ENCODE measurements around the gene CMTM5. TPM values are rescaled to one million over a fixed set of nuclear protein-coding genes. Genes with fewer than 3 reads are reported as not detected.

CMTM5 gene
- total RNA-seq, 2 experiments from 2014 or later = not detected

- no peaks in the 10 kb centered on the region for H3K9me3 Mint-ChIP-seq (ENCODE audit: low read depth)
- CTCF ChIA-PET = interaction anchor here (1.3 kb wide), 1 partner anchor 10 kb away, joined by 3 read pairs; no protein-coding TSS in a partner anchor
- H3K27me3 Mint-ChIP-seq = peaks cover 7% of the 10 kb centered on the region
- H3K36me3 Mint-ChIP-seq = no peaks in the 10 kb centered on the region
- DNase-seq = no peak
- no peak overlapping the region for H3K27ac Mint-ChIP-seq
- H3K4me3 Mint-ChIP-seq = no peak overlapping the region
- H3K4me1 Mint-ChIP-seq = peaks cover 10% of the 10 kb centered on the region
- ATAC-seq = no peak
These were observed 328 bp downstream of the CMTM5 start for GRCh38 chr14:23377198-23377550.

GRCh38 chr14:23377573-23378563, 1.0 kb downstream of the CMTM5 start:
- Mint-ChIP-seq H3K27ac (no peak overlapping the region), H3K27me3 (peaks cover 7% of the 10 kb centered on the region), H3K4me3 (no peak overlapping the region), H3K4me1 (peaks cover 8% of the 10 kb centered on the region), H3K36me3 (no peaks in the 10 kb centered on the region), H3K9me3 (ENCODE audit: low read depth) (no peaks in the 10 kb centered on the region)
- CTCF ChIA-PET = interaction anchor here (1.3 to 2.8 kb wide), 2 partner anchors 10 to 256 kb away, joined by 3 to 21 read pairs; no protein-coding TSS in a partner anchor
- ATAC-seq (no peak), DNase-seq (no peak)

GRCh38 chr14:23378612-23379220, 1.9 kb downstream of the CMTM5 start:
- Mint-ChIP-seq H3K27me3 (peaks cover 7% of the 10 kb centered on the region), H3K4me1 (peaks cover 8% of the 10 kb centered on the region), H3K4me3 (no peak overlapping the region), H3K9me3 (ENCODE audit: low read depth) (no peaks in the 10 kb centered on the region), H3K27ac (no peak overlapping the region), H3K36me3 (no peaks in the 10 kb centered on the region)
- ATAC-seq = no peak
- DNase-seq = no peak
- CTCF ChIA-PET = interaction anchor here (1.0 to 3.9 kb wide), 10 partner anchors 10 to 308 kb away, joined by 3 to 37 read pairs (median 8); partner anchors contain the start of gene PABPN1

- Mint-ChIP-seq H3K4me1 (peaks cover 8% of the 10 kb centered on the region), H3K4me3 (no peak overlapping the region), H3K36me3 (no peaks in the 10 kb centered on the region), H3K27ac (no peak overlapping the region), H3K9me3 (ENCODE audit: low read depth) (no peaks in the 10 kb centered on the region), H3K27me3 (peaks cover 7% of the 10 kb centered on the region)
- DNase-seq (peak; percentile 71), ATAC-seq (peak; percentile 86)
- CTCF ChIA-PET = interaction anchor here (0.6 to 3.9 kb wide), 43 partner anchors 9 to 808 kb away, joined by 3 to 37 read pairs (median 4); partner anchors contain the start of genes CEBPE, HOMEZ, PABPN1 and PPP1R3E
These were observed 2.7 kb downstream of the CMTM5 start for GRCh38 chr14:23379366-23380196.

- DNase-seq (no peak), ATAC-seq (no peak)
- Mint-ChIP-seq H3K27ac (no peak overlapping the region), H3K36me3 (no peaks in the 10 kb centered on the region), H3K9me3 (ENCODE audit: low read depth) (no peaks in the 10 kb centered on the region), H3K4me3 (no peak overlapping the region), H3K4me1 (peaks cover 8% of the 10 kb centered on the region), H3K27me3 (peaks cover 7% of the 10 kb centered on the region)
- CTCF ChIA-PET = interaction anchor here (0.6 to 3.9 kb wide), 42 partner anchors 8 to 809 kb away, joined by 3 to 37 read pairs (median 4); partner anchors contain the start of genes CEBPE, HOMEZ, PABPN1 and PPP1R3E
These were observed 3.5 kb downstream of the CMTM5 start for GRCh38 chr14:23380197-23380914.

GRCh38 chr14:23380976-23381375, 4.1 kb downstream of the CMTM5 start:
- peaks cover 8% of the 10 kb centered on the region for H3K4me1 Mint-ChIP-seq
- H3K27me3 Mint-ChIP-seq = peaks cover 7% of the 10 kb centered on the region
- CTCF ChIA-PET = interaction anchor here (1.0 to 3.9 kb wide), 21 partner anchors 7 to 312 kb away, joined by 3 to 37 read pairs (median 5); partner anchors contain the start of genes PABPN1 and SLC22A17
- ATAC-seq = no peak
- DNase-seq = no peak
- H3K27ac Mint-ChIP-seq = no peak overlapping the region
- H3K9me3 Mint-ChIP-seq (ENCODE audit: low read depth) = no peaks in the 10 kb centered on the region
- no peaks in the 10 kb centered on the region for H3K36me3 Mint-ChIP-seq
- no peak overlapping the region for H3K4me3 Mint-ChIP-seq

- no peak for DNase-seq
- Mint-ChIP-seq H3K9me3 (ENCODE audit: low read depth) (no peaks in the 10 kb centered on the region), H3K36me3 (no peaks in the 10 kb centered on the region), H3K27ac (no peak overlapping the region), H3K4me3 (no peak overlapping the region), H3K4me1 (peaks cover 8% of the 10 kb centered on the region), H3K27me3 (peaks cover 7% of the 10 kb centered on the region)
- no peak for ATAC-seq
- CTCF ChIA-PET = interaction anchor here (1.2 to 3.9 kb wide), 5 partner anchors 12 to 261 kb away, joined by 3 to 24 read pairs (median 3); no protein-coding TSS in a partner anchor
These were observed 5.0 kb downstream of the CMTM5 start for GRCh38 chr14:23381871-23382270.

GRCh38 chr14:23382276-23382675, 5.4 kb downstream of the CMTM5 start:
- Mint-ChIP-seq H3K9me3 (ENCODE audit: low read depth) (no peaks in the 10 kb centered on the region), H3K36me3 (no peaks in the 10 kb centered on the region), H3K27ac (no peak overlapping the region), H3K4me3 (no peak overlapping the region), H3K27me3 (peaks cover 7% of the 10 kb centered on the region), H3K4me1 (peaks cover 8% of the 10 kb centered on the region)
- no peak for ATAC-seq
- CTCF ChIA-PET = interaction anchor here (1.2 to 3.9 kb wide), 5 partner anchors 11 to 261 kb away, joined by 3 to 24 read pairs (median 3); no protein-coding TSS in a partner anchor
- DNase-seq = no peak

GRCh38 chr14:23382731-23383440, 6.0 kb downstream of the CMTM5 start:
- CTCF ChIA-PET = interaction anchor here (1.3 kb wide), 2 partner anchors 56 to 76 kb away, joined by 3 to 4 read pairs; no protein-coding TSS in a partner anchor
- no peak overlapping the region for H3K27ac Mint-ChIP-seq
- no peaks in the 10 kb centered on the region for H3K36me3 Mint-ChIP-seq
- no peak for DNase-seq
- no peak for ATAC-seq
- no peaks in the 10 kb centered on the region for H3K9me3 Mint-ChIP-seq (ENCODE audit: low read depth)
- H3K4me3 Mint-ChIP-seq = no peak overlapping the region
- peaks cover 5% of the 10 kb centered on the region for H3K4me1 Mint-ChIP-seq
- H3K27me3 Mint-ChIP-seq = peaks cover 7% of the 10 kb centered on the region

- CTCF ChIA-PET = interaction anchor here (0.6 kb wide), 1 partner anchor 58 kb away, joined by 3 read pairs; no protein-coding TSS in a partner anchor
- ATAC-seq = no peak
- H3K27me3 Mint-ChIP-seq = peaks cover 7% of the 10 kb centered on the region
These were observed 7.7 kb downstream of the CMTM5 start for GRCh38 chr14:23384364-23385080.

GRCh38 chr14:23385244-23385641, 8.4 kb downstream of the CMTM5 start:
- no peaks in the 10 kb centered on the region for H3K9me3 Mint-ChIP-seq (ENCODE audit: low read depth)
- peaks cover 7% of the 10 kb centered on the region for H3K27me3 Mint-ChIP-seq
- H3K4me3 Mint-ChIP-seq = no peak overlapping the region
- H3K27ac Mint-ChIP-seq = no peak overlapping the region
- CTCF ChIA-PET = interaction anchor here (0.6 kb wide), 1 partner anchor 58 kb away, joined by 3 read pairs; no protein-coding TSS in a partner anchor
- no peak for ATAC-seq
- no peaks in the 10 kb centered on the region for H3K4me1 Mint-ChIP-seq
- H3K36me3 Mint-ChIP-seq = no peaks in the 10 kb centered on the region
- DNase-seq = no peak

More at GRCh38 chr14:23384364-23385080, 7.7 kb downstream of the CMTM5 start:
- Mint-ChIP-seq H3K36me3 (no peaks in the 10 kb centered on the region), H3K9me3 (ENCODE audit: low read depth) (no peaks in the 10 kb centered on the region), H3K4me3 (no peak overlapping the region), H3K4me1 (peaks cover 2% of the 10 kb centered on the region), H3K27ac (no peak overlapping the region)
- DNase-seq = no peak

All from activated CD8-positive, alpha-beta memory T cell treated with anti-CD3 and anti-CD28 coated beads, Interleukin-2, amount 10 ng/mL, durations not matched to agents 7 days and 5 days (primary cell).